ENCODE results near the gene CIAO1. TPM values are rescaled to one million over a fixed set of nuclear protein-coding genes. Genes with fewer than 3 reads are reported as not detected.

Gene CIAO1
- total and polyA plus RNA-seq, 8 donors = 59.8 to 72.8 (median 63.2) TPM

DNA sequence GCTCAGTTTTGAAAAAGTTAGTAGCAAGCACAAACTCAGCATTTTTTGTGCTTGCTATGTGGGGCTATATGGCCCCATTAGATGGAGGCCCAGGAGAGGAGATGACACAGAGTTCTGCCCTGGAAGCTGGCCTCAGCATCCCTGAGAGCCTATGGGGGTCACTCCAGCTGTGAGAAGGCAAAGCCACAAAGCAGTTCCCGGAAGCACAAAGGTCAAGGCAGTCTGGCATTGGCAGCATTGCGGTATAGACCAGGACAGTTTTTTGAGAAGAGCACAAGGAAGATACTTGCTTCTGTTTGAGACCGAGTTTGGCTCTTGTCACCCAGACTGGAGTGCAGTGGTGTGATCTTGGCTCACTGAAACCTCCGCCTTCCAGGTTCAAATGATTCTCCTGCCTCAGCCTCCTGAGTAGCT lies 51.6 kb downstream of the CIAO1 start:
- ATAC-seq (no peak), DNase-seq (no peak)
- H3K4me1 ChIP-seq = peaks cover 3 to 33% of the 10 kb centered on the region in 2 donors
- H3K27ac ChIP-seq = no peak overlapping the region
- no peak overlapping the region for H3K4me3 ChIP-seq
- intact Hi-C loops (cut with DNase I) = no loop called here
- TF ChIP-seq, protein P1, sequence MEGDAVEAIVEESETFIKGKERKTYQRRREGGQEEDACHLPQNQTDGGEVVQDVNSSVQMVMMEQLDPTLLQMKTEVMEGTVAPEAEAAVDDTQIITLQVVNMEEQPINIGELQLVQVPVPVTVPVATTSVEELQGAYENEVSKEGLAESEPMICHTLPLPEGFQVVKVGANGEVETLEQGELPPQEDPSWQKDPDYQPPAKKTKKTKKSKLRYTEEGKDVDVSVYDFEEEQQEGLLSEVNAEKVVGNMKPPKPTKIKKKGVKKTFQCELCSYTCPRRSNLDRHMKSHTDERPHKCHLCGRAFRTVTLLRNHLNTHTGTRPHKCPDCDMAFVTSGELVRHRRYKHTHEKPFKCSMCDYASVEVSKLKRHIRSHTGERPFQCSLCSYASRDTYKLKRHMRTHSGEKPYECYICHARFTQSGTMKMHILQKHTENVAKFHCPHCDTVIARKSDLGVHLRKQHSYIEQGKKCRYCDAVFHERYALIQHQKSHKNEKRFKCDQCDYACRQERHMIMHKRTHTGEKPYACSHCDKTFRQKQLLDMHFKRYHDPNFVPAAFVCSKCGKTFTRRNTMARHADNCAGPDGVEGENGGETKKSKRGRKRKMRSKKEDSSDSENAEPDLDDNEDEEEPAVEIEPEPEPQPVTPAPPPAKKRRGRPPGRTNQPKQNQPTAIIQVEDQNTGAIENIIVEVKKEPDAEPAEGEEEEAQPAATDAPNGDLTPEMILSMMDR (IDR thresholded peaks at IDR 0.05) = no peak
- no peaks in the 10 kb centered on the region for H3K9me3 ChIP-seq
- H3K36me3 ChIP-seq = no peaks in the 10 kb centered on the region
- peaks cover 8 to 34% of the 10 kb centered on the region in 2 donors for H3K27me3 ChIP-seq

DNA sequence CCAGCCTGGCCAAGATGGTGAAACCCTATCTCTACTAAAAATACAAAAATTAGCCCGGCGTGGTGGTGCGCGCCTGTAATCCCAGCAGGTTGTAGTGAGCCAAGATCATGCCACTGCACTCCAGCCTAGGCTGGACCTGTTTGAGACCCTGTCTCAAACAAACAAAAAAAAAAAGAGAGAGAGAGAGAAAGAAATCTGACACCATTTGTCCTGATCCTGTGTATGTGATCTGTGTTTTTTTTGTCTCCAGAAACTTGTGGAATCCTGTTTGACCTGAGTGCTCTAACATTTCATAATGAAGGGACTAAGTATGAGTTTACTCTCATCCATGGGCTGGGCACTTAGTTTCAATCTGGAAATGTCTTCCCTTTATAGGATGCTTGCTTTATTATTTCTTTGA lies 52.7 kb downstream of the CIAO1 start:
- ATAC-seq (no peak), DNase-seq (no peak)
- Histone ChIP-seq H3K27ac (no peak overlapping the region), H3K4me3 (no peak overlapping the region), H3K4me1 (peaks cover 3 to 33% of the 10 kb centered on the region in 2 donors), H3K9me3 (no peaks in the 10 kb centered on the region), H3K27me3 (peaks cover 18 to 46% of the 10 kb centered on the region in 2 donors), H3K36me3 (no peaks in the 10 kb centered on the region)
- TF ChIP-seq, protein P1 (IDR thresholded peaks at IDR 0.05) = no peak
- intact Hi-C loops (cut with DNase I) = no loop called here

DNA sequence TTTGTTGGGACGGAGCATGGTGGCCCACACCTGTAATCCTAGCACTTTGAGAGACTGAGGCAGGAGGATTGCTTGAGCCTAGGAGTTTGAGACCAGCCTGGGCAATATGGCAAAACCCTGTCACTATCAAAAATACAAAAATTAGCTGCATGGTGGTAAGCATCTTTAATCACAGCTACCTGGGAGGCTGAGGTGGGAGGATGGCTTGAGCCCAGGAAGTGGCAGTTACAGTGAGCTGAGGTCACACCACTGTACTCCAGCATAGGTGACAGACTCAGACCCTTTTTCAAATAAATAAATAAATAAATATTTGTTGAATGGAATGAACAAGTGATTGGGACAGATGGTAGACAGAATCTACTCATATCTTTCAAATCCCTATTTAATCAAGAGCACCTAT lies 53.4 kb downstream of the CIAO1 start:
- intact Hi-C loops (cut with DNase I) = no loop called here
- Histone ChIP-seq H3K27me3 (peaks cover 24 to 52% of the 10 kb centered on the region in 2 donors), H3K36me3 (no peaks in the 10 kb centered on the region), H3K27ac (no peak overlapping the region), H3K4me3 (no peak overlapping the region), H3K9me3 (no peaks in the 10 kb centered on the region), H3K4me1 (peaks cover 3 to 34% of the 10 kb centered on the region in 2 donors)
- ATAC-seq (no peak), DNase-seq (no peak)
- TF ChIP-seq, protein P1 (IDR thresholded peaks at IDR 0.05) = no peak

DNA sequence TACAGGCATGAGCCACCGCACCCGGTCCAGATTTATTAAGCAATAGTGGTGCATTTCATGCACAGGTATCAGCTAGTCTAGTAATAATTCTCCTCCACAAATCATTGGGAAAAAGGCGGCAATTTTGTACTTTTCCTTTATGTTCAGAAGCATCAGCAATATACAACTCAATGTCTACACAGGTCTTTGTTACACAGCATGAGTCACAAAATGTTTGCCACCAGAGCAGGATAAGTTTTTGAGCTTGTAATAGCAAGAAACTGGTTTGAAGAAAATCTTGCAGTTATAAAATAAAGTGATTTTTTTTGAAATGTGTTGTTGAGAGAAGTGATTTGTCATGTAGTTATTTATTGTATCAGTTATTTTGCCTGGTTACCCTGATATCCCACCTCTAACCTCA lies 54.3 kb downstream of the CIAO1 start:
- intact Hi-C loops (cut with DNase I) = no loop called here
- ATAC-seq (no peak), DNase-seq (no peak)
- peaks cover 3 to 40% of the 10 kb centered on the region in 2 donors for H3K4me1 ChIP-seq
- TF ChIP-seq, protein P1 (IDR thresholded peaks at IDR 0.05) = no peak
- H3K27me3 ChIP-seq = peaks cover 25 to 62% of the 10 kb centered on the region in 2 donors
- H3K4me3 ChIP-seq = no peak overlapping the region
- H3K9me3 ChIP-seq = no peaks in the 10 kb centered on the region
- no peaks in the 10 kb centered on the region for H3K36me3 ChIP-seq
- no peak overlapping the region for H3K27ac ChIP-seq

DNA sequence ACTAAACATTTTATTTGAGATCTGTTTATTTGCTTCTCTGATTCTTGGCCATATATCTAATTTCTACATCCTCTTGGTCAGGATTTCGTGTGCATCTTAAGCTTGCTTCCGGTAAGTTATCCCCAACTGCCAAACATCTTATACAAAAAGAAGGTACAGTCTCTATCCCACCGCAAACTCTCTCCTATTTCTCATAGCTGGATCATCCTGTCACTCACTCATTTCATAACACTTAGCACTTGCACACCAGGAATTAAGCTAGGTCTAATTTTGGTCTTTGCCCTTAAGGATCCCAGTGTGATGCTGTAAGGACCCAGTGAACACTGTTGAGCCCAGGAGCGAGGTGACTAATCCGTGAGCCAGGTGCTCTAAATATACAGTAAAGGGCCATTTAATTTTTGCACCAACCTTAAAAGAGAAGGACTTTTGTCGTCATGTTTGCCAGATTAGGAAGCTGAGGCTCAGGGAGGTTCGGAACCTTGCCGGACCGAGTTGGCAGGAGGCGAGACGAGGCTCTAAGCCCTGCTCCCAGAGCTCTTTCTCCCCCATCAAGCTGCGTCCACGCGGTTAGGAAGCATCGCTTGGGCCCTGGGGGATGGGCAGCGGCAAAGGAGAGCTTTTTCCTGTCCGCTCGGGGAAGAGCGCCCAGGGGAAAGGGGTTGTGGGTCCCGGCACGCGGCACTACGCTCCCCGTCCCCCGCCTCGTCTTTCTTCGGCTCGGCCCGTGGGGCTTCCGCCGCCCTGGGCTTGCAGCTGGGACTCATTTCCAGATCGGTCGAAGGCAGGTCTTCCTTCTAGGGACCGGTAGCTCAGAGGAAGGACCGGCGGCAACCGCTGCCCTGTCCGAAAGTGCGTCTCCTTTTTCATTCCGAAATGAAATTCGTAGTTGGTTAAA lies 55.0 kb downstream of the CIAO1 start:
- Histone ChIP-seq H3K27me3 (peaks cover 25 to 68% of the 10 kb centered on the region in 2 donors), H3K4me1 (peaks cover 3 to 40% of the 10 kb centered on the region in 2 donors), H3K27ac (peak overlapping the region in 1 of 2 donors; percentile 57), H3K9me3 (no peaks in the 10 kb centered on the region), H3K4me3 (peak overlapping the region; percentile 42 to 61), H3K36me3 (no peaks in the 10 kb centered on the region)
- DNase-seq (peak; percentile 38 to 86 (median 40)), ATAC-seq (peak; percentile 57)
- TF ChIP-seq, protein P1 (IDR thresholded peaks at IDR 0.05) = no peak
- intact Hi-C loops (cut with DNase I) = no loop called here

Data from left lung (tissue), 10 donors.